ENCODE results near the gene CLIC4. TPM values are rescaled to one million over a fixed set of nuclear protein-coding genes. Genes with fewer than 3 reads are reported as not detected.
"Not testable (repeated sequence)": the region's sequence is repeated elsewhere in the genome, so short reads cannot be mapped to it uniquely, and the experiment has no call there.

The CLIC4 gene
- total RNA-seq, 1 donor from 2014 or later, result 353 TPM

DNA sequence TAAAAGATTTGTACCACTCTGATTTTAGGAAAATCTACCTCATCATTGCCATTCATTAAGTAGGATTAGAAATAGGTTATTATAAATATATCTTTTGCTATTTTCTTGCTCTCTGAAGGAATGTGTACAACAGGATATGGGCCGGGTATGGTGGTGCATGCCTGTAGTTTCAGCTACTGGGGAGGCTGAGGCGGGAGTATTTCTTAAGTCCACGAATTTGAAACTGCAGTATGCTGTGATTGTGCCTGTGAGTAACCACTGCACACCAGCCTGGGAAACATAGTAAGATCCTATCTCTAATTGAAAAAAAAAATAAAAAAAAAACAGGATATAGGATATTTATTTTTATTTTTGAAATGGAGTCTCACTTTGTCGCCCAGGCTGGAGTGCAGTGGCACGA lies 50.0 kb downstream of the CLIC4 start:
- Histone ChIP-seq H3K36me3 (ENCODE audit: insufficient read depth, low read length) (peaks cover 9% of the 10 kb centered on the region), H3K9me3 (ENCODE audit: insufficient read depth, low read depth, low read length) (no peaks in the 10 kb centered on the region), H2AFZ (ENCODE audit: low read depth, low read length) (no peak overlapping the region), H3K27me3 (ENCODE audit: insufficient read depth, low read length) (no peaks in the 10 kb centered on the region), H4K20me1 (ENCODE audit: insufficient read depth, low read length) (peaks cover 59% of the 10 kb centered on the region), H3K4me2 (ENCODE audit: low read length) (no peak overlapping the region), H3K27ac (ENCODE audit: low read depth, low read length) (peak overlapping the region; percentile 78), H3K9ac (ENCODE audit: low read length) (no peak overlapping the region), H3K4me1 (ENCODE audit: insufficient read depth, low read length) (peaks cover 23% of the 10 kb centered on the region), H3K79me2 (ENCODE audit: insufficient read depth, low read length) (peaks cover 83% of the 10 kb centered on the region), H3K4me3 (ENCODE audit: insufficient read depth, low read depth, low read length) (no peak overlapping the region)
- Mint-ChIP-seq H3K4me1 (ENCODE audit: low read depth, unreplicated experiment) (peaks cover 28% of the 10 kb centered on the region), H3K36me3 (ENCODE audit: low read depth, unreplicated experiment) (peaks cover 1% of the 10 kb centered on the region), H3K4me3 (ENCODE audit: unreplicated experiment) (no peak overlapping the region), H3K27me3 (ENCODE audit: low read depth, unreplicated experiment) (no peaks in the 10 kb centered on the region), H3K27ac (ENCODE audit: unreplicated experiment) (no peak overlapping the region), H3K9me3 (ENCODE audit: unreplicated experiment) (no peaks in the 10 kb centered on the region)
- DNase-seq (ENCODE audit: low read depth), result no peak
- FAIRE-seq, result no peak
- TF ChIP-seq EZH2 (IDR thresholded peaks at IDR 0.05; ENCODE audit: insufficient read depth, low read length) (no peak), CTCF (IDR thresholded peaks at IDR 0.05; ENCODE audit: insufficient read depth, low read depth, low read length) (no peak)

DNA sequence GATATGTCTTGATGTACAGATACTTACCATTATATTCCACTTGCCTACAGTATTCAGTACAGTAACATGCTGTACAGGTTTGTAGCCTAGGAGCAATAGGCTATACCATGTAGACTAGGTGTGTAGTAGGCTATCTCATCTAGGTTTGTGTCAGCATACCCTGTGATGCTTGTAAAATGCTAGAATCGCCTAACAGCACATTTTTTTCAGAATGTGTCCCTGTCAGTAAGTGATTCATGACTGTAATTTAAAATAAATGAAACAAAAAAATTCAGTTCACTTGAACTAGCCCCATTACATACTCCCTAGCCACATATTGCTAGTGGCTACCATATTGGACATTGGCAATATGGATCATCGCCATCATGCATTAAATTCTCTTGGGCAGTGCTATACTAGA lies 51.3 kb downstream of the CLIC4 start:
- DNase-seq (ENCODE audit: low read depth), result no peak
- Histone ChIP-seq H3K4me2 (ENCODE audit: low read length) (no peak overlapping the region), H3K36me3 (ENCODE audit: insufficient read depth, low read length) (peaks cover 9% of the 10 kb centered on the region), H3K9me3 (ENCODE audit: insufficient read depth, low read depth, low read length) (no peaks in the 10 kb centered on the region), H3K27ac (ENCODE audit: low read depth, low read length) (no peak overlapping the region), H3K27me3 (ENCODE audit: insufficient read depth, low read length) (no peaks in the 10 kb centered on the region), H4K20me1 (ENCODE audit: insufficient read depth, low read length) (peaks cover 62% of the 10 kb centered on the region), H3K79me2 (ENCODE audit: insufficient read depth, low read length) (peaks cover 76% of the 10 kb centered on the region), H3K9ac (ENCODE audit: low read length) (no peak overlapping the region), H3K4me1 (ENCODE audit: insufficient read depth, low read length) (peaks cover 23% of the 10 kb centered on the region), H2AFZ (ENCODE audit: low read depth, low read length) (no peak overlapping the region), H3K4me3 (ENCODE audit: insufficient read depth, low read depth, low read length) (no peak overlapping the region)
- H3K36me3 Mint-ChIP-seq (ENCODE audit: low read depth, unreplicated experiment), result peaks cover 6% of the 10 kb centered on the region
- H3K27me3 Mint-ChIP-seq (ENCODE audit: low read depth, unreplicated experiment), result no peaks in the 10 kb centered on the region
- no peak overlapping the region for H3K4me3 Mint-ChIP-seq (ENCODE audit: unreplicated experiment)
- TF ChIP-seq CTCF (IDR thresholded peaks at IDR 0.05; ENCODE audit: insufficient read depth, low read depth, low read length), result no peak
- TF ChIP-seq EZH2 (IDR thresholded peaks at IDR 0.05; ENCODE audit: insufficient read depth, low read length), result no peak
- H3K4me1 Mint-ChIP-seq (ENCODE audit: low read depth, unreplicated experiment), result peaks cover 34% of the 10 kb centered on the region
- no peak for FAIRE-seq
- no peak overlapping the region for H3K27ac Mint-ChIP-seq (ENCODE audit: unreplicated experiment)
- no peaks in the 10 kb centered on the region for H3K9me3 Mint-ChIP-seq (ENCODE audit: unreplicated experiment)

- not testable (repeated sequence) for H3K9me3 Mint-ChIP-seq (ENCODE audit: unreplicated experiment); FAIRE-seq; H3K27ac ChIP-seq (ENCODE audit: low read depth, low read length); H3K27ac Mint-ChIP-seq (ENCODE audit: unreplicated experiment); H3K27me3 ChIP-seq (ENCODE audit: insufficient read depth, low read length); H3K4me3 ChIP-seq (ENCODE audit: insufficient read depth, low read depth, low read length); H3K4me3 Mint-ChIP-seq (ENCODE audit: unreplicated experiment); DNase-seq (ENCODE audit: low read depth); H3K9ac ChIP-seq (ENCODE audit: low read length); H3K9me3 ChIP-seq (ENCODE audit: insufficient read depth, low read depth, low read length); H3K4me1 ChIP-seq (ENCODE audit: insufficient read depth, low read length); H3K4me2 ChIP-seq (ENCODE audit: low read length); H3K36me3 Mint-ChIP-seq (ENCODE audit: low read depth, unreplicated experiment); H2AFZ ChIP-seq (ENCODE audit: low read depth, low read length); H3K27me3 Mint-ChIP-seq (ENCODE audit: low read depth, unreplicated experiment)
- Histone ChIP-seq H4K20me1 (ENCODE audit: insufficient read depth, low read length) (peaks cover 67% of the 10 kb centered on the region), H3K36me3 (ENCODE audit: insufficient read depth, low read length) (peaks cover 17% of the 10 kb centered on the region), H3K79me2 (ENCODE audit: insufficient read depth, low read length) (peaks cover 76% of the 10 kb centered on the region)
- peaks cover 34% of the 10 kb centered on the region for H3K4me1 Mint-ChIP-seq (ENCODE audit: low read depth, unreplicated experiment)
These were observed 54.0 kb downstream of the CLIC4 start for GRCh38 chr1:24799242-24799641.

All from astrocyte (in vitro differentiated cells and primary cell).